OCI-LY3 (cell line): ENCODE results near the gene RPL41.

Source experiments
- H2AFZ ChIP-seq: fragments of 200-600, 300-600 bp; shearing (Covaris generic); 2 replicates; pipeline ENCODE4 v1.6.0; 2014; ENCODE audit warnings: antibody characterized with exemption, low read depth, low read length
- H3K27ac ChIP-seq: fragments of 200-600, 300-600 bp; sonication (generic); 2 replicates; pipeline ENCODE4 v1.5.1; 2014; ENCODE audit warnings: mild to moderate bottlenecking, low read length, moderate library complexity, mixed read lengths
- H3K27me3 ChIP-seq: fragments of 200-600, 300-600 bp; sonication (generic); 2 replicates; pipeline ENCODE4 v1.6.1; 2014; ENCODE audit warnings: low read depth, low read length, mixed read lengths
- H3K36me3 ChIP-seq: fragments of 200-600, 300-600 bp; sonication (generic); replicated peaks from 2 replicates; pipeline ENCODE3; 2014; ENCODE audit warnings: low read depth, low read length, mixed read lengths
- H3K4me1 ChIP-seq: fragments of 300-600, 200-600 bp; sonication (generic); 2 replicates; pipeline ENCODE4 v1.6.1; 2014; ENCODE audit warnings: low read length, mixed read lengths
- H3K4me2 ChIP-seq: fragments of 200-600, 300-600 bp; sonication (generic); 2 replicates; pipeline ENCODE4 v1.6.1; 2014; ENCODE audit warnings: low read length, mixed read lengths
- H3K4me3 ChIP-seq: fragments of 300-600, 200-600 bp; sonication (generic); 2 replicates; pipeline ENCODE4 v1.5.1; 2014; ENCODE audit warnings: antibody characterized with exemption, mild to moderate bottlenecking, low read length, moderate library complexity
- H3K79me2 ChIP-seq: fragments of 300-600, 200-600 bp; shearing (Covaris generic); 2 replicates; pipeline ENCODE4 v1.6.1; 2014; ENCODE audit warnings: mild to moderate bottlenecking, low read length, mixed read lengths
- H3K9ac ChIP-seq: fragments of 300-600, 200-600 bp; shearing (Covaris generic); 2 replicates; pipeline ENCODE4 v1.6.0; 2014; ENCODE audit warnings: mild to moderate bottlenecking, low read length, moderate library complexity
- H3K9me3 ChIP-seq: fragments of 200-600, 300-600 bp; shearing (Covaris generic); 2 replicates; pipeline ENCODE4 v1.6.1; 2014; ENCODE audit warnings: low read length, mixed read lengths; ENCODE audit not compliant: insufficient read depth
- H4K20me1 ChIP-seq: fragments of 200-600, 300-600 bp; sonication (generic); 2 replicates; pipeline ENCODE4 v1.6.1; 2016; ENCODE audit warnings: low read length, mixed read lengths; ENCODE audit not compliant: insufficient read depth
- EZH2phosphoT487 ChIP-seq: fragments of 200-600 bp; shearing (Covaris generic); IDR thresholded peaks from 2 replicates; pipeline ENCODE4 v1.6.1; 2018; ENCODE audit warnings: antibody characterized with exemption, mixed run types, low read depth
- TF ChIP-seq, protein P1 (sequence below): fragments of 200-600, 300-600 bp; sonication (generic); IDR thresholded peaks from 2 replicates; pipeline ENCODE4 v1.5.1; 2014; ENCODE audit warnings: antibody characterized with exemption, low read length, low read depth

The RPL41 gene

DNA sequence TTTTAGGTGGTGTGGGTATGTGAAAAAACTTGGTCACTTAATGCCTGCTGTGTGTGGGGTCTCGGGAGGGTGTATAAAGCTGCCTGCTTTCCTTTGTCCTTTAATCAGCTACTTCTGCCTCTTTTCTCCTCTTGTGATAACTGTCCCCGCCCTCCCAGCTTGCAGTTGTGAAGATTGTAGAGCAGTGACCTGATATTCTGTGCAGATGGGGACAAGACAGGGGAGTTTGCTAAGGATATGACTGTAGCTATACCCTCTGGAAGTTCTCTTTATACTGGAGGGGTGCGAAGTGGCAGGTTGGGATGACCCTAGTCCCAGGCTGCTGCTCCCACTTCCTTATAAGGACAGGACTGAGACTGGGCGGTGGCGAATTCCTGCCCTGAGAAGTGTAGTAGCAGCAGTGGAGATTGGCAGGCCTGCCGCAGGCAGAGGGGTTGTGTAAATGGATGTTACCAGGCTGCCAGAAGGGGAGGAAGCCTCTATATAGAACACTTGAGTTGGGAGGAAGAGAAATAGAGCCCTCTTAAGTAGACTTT is 42.6 kb downstream of the RPL41 start:
- H3K36me3 ChIP-seq: peaks cover 53% of the 10 kb centered on the region
- peaks cover 24% of the 10 kb centered on the region for H4K20me1 ChIP-seq
- H3K4me3 ChIP-seq: peak overlapping the region; percentile 90
- H3K4me1 ChIP-seq: peaks cover 21% of the 10 kb centered on the region
- H3K9ac ChIP-seq: peak overlapping the region; percentile 99
- H3K79me2 ChIP-seq: peaks cover 29% of the 10 kb centered on the region
- H3K27me3 ChIP-seq: no peaks in the 10 kb centered on the region
- TF ChIP-seq EZH2phosphoT487: no peak
- TF ChIP-seq, protein P1, sequence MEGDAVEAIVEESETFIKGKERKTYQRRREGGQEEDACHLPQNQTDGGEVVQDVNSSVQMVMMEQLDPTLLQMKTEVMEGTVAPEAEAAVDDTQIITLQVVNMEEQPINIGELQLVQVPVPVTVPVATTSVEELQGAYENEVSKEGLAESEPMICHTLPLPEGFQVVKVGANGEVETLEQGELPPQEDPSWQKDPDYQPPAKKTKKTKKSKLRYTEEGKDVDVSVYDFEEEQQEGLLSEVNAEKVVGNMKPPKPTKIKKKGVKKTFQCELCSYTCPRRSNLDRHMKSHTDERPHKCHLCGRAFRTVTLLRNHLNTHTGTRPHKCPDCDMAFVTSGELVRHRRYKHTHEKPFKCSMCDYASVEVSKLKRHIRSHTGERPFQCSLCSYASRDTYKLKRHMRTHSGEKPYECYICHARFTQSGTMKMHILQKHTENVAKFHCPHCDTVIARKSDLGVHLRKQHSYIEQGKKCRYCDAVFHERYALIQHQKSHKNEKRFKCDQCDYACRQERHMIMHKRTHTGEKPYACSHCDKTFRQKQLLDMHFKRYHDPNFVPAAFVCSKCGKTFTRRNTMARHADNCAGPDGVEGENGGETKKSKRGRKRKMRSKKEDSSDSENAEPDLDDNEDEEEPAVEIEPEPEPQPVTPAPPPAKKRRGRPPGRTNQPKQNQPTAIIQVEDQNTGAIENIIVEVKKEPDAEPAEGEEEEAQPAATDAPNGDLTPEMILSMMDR: no peak
- no peaks in the 10 kb centered on the region for H3K9me3 ChIP-seq
- peak overlapping the region; percentile 91 for H3K4me2 ChIP-seq
- peak overlapping the region; percentile 81 for H3K27ac ChIP-seq
- no peak overlapping the region for H2AFZ ChIP-seq

DNA sequence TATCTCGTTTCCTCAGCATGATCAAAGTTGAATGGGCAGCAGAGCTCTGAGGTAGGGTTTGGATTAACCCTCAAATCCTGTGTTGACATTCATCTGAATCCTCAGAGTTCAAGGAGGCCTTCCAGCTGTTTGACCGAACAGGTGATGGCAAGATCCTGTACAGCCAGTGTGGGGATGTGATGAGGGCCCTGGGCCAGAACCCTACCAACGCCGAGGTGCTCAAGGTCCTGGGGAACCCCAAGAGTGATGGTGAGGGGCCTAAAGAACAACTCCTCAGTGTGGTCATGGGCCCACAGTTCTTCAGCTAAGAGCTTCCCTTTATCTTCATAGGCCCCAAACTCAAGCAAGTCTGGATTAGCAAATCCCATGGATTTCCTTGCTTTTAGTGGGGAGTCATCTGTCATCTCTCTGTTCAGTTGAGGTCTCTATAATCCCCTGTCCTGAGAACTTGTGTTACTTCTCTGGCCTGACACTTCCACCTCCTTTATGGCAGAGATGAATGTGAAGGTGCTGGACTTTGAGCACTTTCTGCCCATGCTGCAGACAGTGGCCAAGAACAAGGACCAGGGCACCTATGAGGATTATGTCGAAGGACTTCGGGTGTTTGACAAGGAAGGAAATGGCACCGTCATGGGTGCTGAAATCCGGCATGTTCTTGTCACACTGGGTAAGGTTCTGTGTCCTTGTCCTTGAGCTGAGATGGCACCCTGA is 43.2 kb downstream of the RPL41 start:
- H3K4me2 ChIP-seq: peak overlapping the region; percentile 91
- peak overlapping the region; percentile 81 for H3K27ac ChIP-seq
- TF ChIP-seq, protein P1: no peak
- TF ChIP-seq EZH2phosphoT487: no peak
- peak overlapping the region; percentile 99 for H3K9ac ChIP-seq
- H3K79me2 ChIP-seq: peaks cover 29% of the 10 kb centered on the region
- H3K4me3 ChIP-seq: peak overlapping the region; percentile 90
- H3K36me3 ChIP-seq: peaks cover 58% of the 10 kb centered on the region
- no peaks in the 10 kb centered on the region for H3K27me3 ChIP-seq
- H3K4me1 ChIP-seq: peaks cover 21% of the 10 kb centered on the region
- peaks cover 24% of the 10 kb centered on the region for H4K20me1 ChIP-seq
- no peak overlapping the region for H2AFZ ChIP-seq
- H3K9me3 ChIP-seq: no peaks in the 10 kb centered on the region

DNA sequence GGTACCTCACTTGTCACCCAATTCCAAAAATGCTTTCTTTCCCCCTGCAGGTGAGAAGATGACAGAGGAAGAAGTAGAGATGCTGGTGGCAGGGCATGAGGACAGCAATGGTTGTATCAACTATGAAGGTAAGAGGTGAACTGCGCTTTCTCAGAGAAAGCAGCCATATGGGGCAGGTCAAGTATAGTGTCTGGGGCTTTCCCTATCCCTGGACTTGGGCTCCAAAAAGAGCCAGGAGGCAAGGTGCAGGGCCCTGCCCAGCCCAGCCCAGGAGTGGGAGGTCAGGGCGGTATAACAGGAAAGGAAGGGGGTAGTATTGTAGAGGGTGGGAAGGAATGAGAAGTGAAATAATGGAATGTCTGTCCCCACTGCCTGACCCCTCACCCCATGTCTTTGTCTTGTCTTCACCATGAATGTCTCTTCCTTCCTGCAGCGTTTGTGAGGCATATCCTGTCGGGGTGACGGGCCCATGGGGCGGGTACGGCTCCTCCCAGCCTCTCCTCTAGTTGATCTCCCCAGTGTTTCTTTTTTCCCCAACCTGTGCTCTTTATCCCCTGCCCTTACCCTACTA is 43.8 kb downstream of the RPL41 start:
- peak overlapping the region; percentile 91 for H3K4me2 ChIP-seq
- no peaks in the 10 kb centered on the region for H3K27me3 ChIP-seq
- H3K9ac ChIP-seq: no peak overlapping the region
- H3K79me2 ChIP-seq: peaks cover 29% of the 10 kb centered on the region
- H3K36me3 ChIP-seq: peaks cover 62% of the 10 kb centered on the region
- peak overlapping the region; percentile 90 for H3K4me3 ChIP-seq
- peaks cover 21% of the 10 kb centered on the region for H3K4me1 ChIP-seq
- H3K27ac ChIP-seq: no peak overlapping the region
- no peaks in the 10 kb centered on the region for H3K9me3 ChIP-seq
- no peak for TF ChIP-seq EZH2phosphoT487
- TF ChIP-seq, protein P1: no peak
- H2AFZ ChIP-seq: no peak overlapping the region
- H4K20me1 ChIP-seq: peaks cover 24% of the 10 kb centered on the region

DNA sequence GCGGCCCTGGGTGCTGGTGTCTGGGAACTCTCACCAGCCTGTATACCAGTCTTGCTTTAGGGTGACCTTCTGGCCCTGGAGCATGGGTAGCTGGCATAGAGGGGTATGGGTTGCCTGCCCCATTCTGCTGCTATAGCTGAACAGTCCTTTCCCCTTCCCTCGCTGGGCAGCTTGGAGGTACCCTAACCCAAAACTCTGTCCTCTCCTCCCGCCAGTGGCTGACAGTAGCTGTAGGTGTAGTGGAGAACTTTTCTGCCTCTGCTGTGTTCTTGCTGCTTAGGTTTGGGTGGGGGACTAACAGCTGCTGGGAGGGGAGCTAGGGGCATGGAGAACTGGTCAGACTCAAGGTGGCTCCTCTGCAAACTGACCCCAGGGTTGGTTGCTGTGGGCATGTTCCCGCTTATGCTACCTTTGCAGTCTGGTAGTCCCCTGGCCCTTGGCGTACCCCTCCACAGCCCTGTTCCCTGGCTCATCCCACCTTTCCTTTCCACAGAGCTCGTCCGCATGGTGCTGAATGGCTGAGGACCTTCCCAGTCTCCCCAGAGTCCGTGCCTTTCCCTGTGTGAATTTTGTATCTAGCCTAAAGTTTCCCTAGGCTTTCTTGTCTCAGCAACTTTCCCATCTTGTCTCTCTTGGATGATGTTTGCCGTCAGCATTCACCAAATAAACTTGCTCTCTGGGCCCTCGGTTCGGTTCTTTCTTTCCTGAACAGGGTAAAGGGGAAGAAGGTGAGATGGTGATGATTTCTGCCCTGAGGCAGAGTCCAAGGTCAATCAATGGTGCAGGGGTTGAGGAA is 44.7 kb downstream of the RPL41 start:
- Histone ChIP-seq H3K9ac (no peak overlapping the region), H3K79me2 (peaks cover 29% of the 10 kb centered on the region), H2AFZ (no peak overlapping the region), H3K4me1 (peaks cover 21% of the 10 kb centered on the region), H3K9me3 (no peaks in the 10 kb centered on the region), H3K27ac (no peak overlapping the region), H3K4me2 (peak overlapping the region; percentile 91; the same call in 1 of the 2 replicates), H3K36me3 (peaks cover 68% of the 10 kb centered on the region), H4K20me1 (peaks cover 24% of the 10 kb centered on the region), H3K27me3 (no peaks in the 10 kb centered on the region), H3K4me3 (no peak overlapping the region)
- TF ChIP-seq EZH2phosphoT487: no peak
- TF ChIP-seq, protein P1: no peak
